HEK293 (cell line): ENCODE data around the gene CHD2.

ENCODE experiments used
- ATF2 ChIP-seq: fragments of 450-650 bp; formaldehyde crosslinking; IDR thresholded peaks from 2 replicates; pipeline ENCODE4 v1.5.1; 2016; ENCODE audit warnings: missing biosample characterization, missing genetic modification characterization, low read depth
- CTCF ChIP-seq: fragments of 450-650 bp; formaldehyde crosslinking; IDR thresholded peaks from 2 replicates; pipeline ENCODE4 v1.5.1; 2016; ENCODE audit warnings: missing biosample characterization, missing genetic modification characterization
- TCF7L2 ChIP-seq: IDR thresholded peaks from 2 replicates; pipeline ENCODE4 v1.6.1; 2011; ENCODE audit warnings: low read depth, mild to moderate bottlenecking, inconsistent platforms, low read length, moderate library complexity, borderline replicate concordance
- ZBTB1 ChIP-seq: fragments of 450-650 bp; formaldehyde crosslinking; IDR thresholded peaks from 2 replicates; pipeline ENCODE4 v1.5.1; 2016; ENCODE audit warnings: missing biosample characterization, missing genetic modification characterization
- ZBTB11 ChIP-seq: fragments of 450-650 bp; formaldehyde crosslinking; conservative IDR thresholded peaks from 2 replicates; pipeline ENCODE4 v1.5.1; 2016; ENCODE audit warnings: low read depth, missing biosample characterization, missing genetic modification characterization
- ZFP41 ChIP-seq: fragments of 450-650 bp; formaldehyde crosslinking; IDR thresholded peaks from 2 replicates; pipeline ENCODE4 v1.5.1; 2016; ENCODE audit warnings: missing biosample characterization, missing genetic modification characterization, borderline replicate concordance
- ZNF18 ChIP-seq: fragments of 450-650 bp; formaldehyde crosslinking; IDR thresholded peaks from 2 replicates; pipeline ENCODE4 v1.5.1; 2016; ENCODE audit warnings: missing biosample characterization, missing genetic modification characterization
- ZNF23 ChIP-seq: fragments of 450-650 bp; formaldehyde crosslinking; IDR thresholded peaks from 2 replicates; pipeline ENCODE4 v1.5.1; 2016; ENCODE audit warnings: missing biosample characterization, missing genetic modification characterization, borderline replicate concordance
- ZNF610 ChIP-seq: fragments of 450-650 bp; formaldehyde crosslinking; IDR thresholded peaks from 2 replicates; pipeline ENCODE4 v1.5.1; 2016; ENCODE audit warnings: missing biosample characterization, missing genetic modification characterization, borderline replicate concordance
- ZNF639 ChIP-seq: fragments of 450-650 bp; formaldehyde crosslinking; IDR thresholded peaks from 2 replicates; pipeline ENCODE4 v1.5.1; 2016; ENCODE audit warnings: missing biosample characterization, missing genetic modification characterization
- ZNF776 ChIP-seq: fragments of 450-650 bp; formaldehyde crosslinking; IDR thresholded peaks from 2 replicates; pipeline ENCODE4 v1.5.0; 2017; ENCODE audit warnings: missing biosample characterization, missing genetic modification characterization, borderline replicate concordance

- TF ChIP-seq ZNF18 (no peak), CTCF (tag by site-specific recombination) (no peak), ATF2 (tag by site-specific recombination) (no peak), ZBTB1 (tag by site-specific recombination) (no peak), ZNF610 (no peak), ZFP41 (tag by site-specific recombination) (no peak), ZBTB11 (tag by site-specific recombination) (no peak), TCF7L2 (no peak), ZNF23 (no peak), ZNF639 (tag by site-specific recombination) (no peak), ZNF776 (tag by site-specific recombination) (no peak)
Measured at GRCh38 chr15:92941668-92942067, 41.5 kb downstream of the CHD2 start.
